CD14-positive monocyte (primary cell): Measurements from ENCODE around the gene POGLUT3. TPM values are rescaled to one million over a fixed set of nuclear protein-coding genes. Genes with fewer than 3 reads are reported as not detected.

ENCODE experiments used
- DNase-seq, 3 donors: peaks; one replicate each; pipeline ENCODE4 v3.0.0-alpha.2; 2011 to 2022
- H2AFZ ChIP-seq: 2 replicates; pipeline ENCODE4 v1.6.0; 2012; ENCODE audit warnings: mild to moderate bottlenecking, low read depth, low read length, inconsistent platforms; ENCODE audit not compliant: insufficient read depth, poor library complexity, severe bottlenecking
- H3K27ac ChIP-seq, 2 donors: 1 replicate in 1 of 2; 2 replicates in 1 of 2; pipeline ENCODE4 v1.5.1; 2012 to 2013; ENCODE audit warnings: low read length in 2 of 2, control low read depth in 1 of 2, inconsistent platforms in 1 of 2, low read depth in 1 of 2, mild to moderate bottlenecking in 1 of 2
- H3K27me3 ChIP-seq, 2 donors: one replicate each; pipeline versions ENCODE4 v1.6.0 to v1.6.1; 2011 to 2013; ENCODE audit warnings: low read length in 2 of 2; ENCODE audit not compliant: control insufficient read depth in 2 of 2, insufficient read depth in 2 of 2
- H3K36me3 ChIP-seq, 2 donors: replicated peaks in 1 of 2; 1 replicate in 1 of 2; 2 replicates in 1 of 2; pipeline versions ENCODE4 v1.5.1 to v1.6.1; 2012 to 2013; ENCODE audit warnings: low read length in 2 of 2, control low read depth in 1 of 2, inconsistent platforms in 1 of 2, mild to moderate bottlenecking in 1 of 2; ENCODE audit not compliant: insufficient read depth in 2 of 2, control insufficient read depth in 1 of 2
- H3K4me1 ChIP-seq, 2 donors: 1 replicate in 1 of 2; 2 replicates in 1 of 2; pipeline versions ENCODE4 v1.5.1 to v1.6.1; 2012 to 2013; ENCODE audit warnings: low read length in 2 of 2, control low read depth in 1 of 2, inconsistent platforms in 1 of 2, mild to moderate bottlenecking in 1 of 2, moderate library complexity in 1 of 2; ENCODE audit not compliant: insufficient read depth in 2 of 2, control insufficient read depth in 1 of 2
- H3K4me2 ChIP-seq: replicated peaks from 2 replicates; pipeline ENCODE3; 2012; ENCODE audit warnings: low read length, moderate library complexity, mild to moderate bottlenecking; ENCODE audit not compliant: poor library complexity, severe bottlenecking; ENCODE audit errors: extremely low read depth
- H3K4me3 ChIP-seq, 3 experiments: fragments of 200-600 bp in 1 of 3; sonication (generic) in 1 of 3; replicated peaks in 1 of 3; 1 replicate in 2 of 3; 2 replicates in 1 of 3; pipeline ENCODE4 v1.5.1; 2011 to 2013; ENCODE audit warnings: low read length in 3 of 3, mild to moderate bottlenecking in 3 of 3, control low read depth in 2 of 3, low read depth in 2 of 3, inconsistent platforms in 1 of 3, moderate library complexity in 1 of 3
- H3K79me2 ChIP-seq: 2 replicates; pipeline ENCODE4 v1.6.0; 2012; ENCODE audit warnings: mild to moderate bottlenecking, control low read depth, inconsistent platforms, low read length, moderate library complexity; ENCODE audit not compliant: insufficient read depth
- H3K9ac ChIP-seq: 2 replicates; pipeline ENCODE4 v1.6.0; 2017; ENCODE audit warnings: low read length, mild to moderate bottlenecking; ENCODE audit not compliant: insufficient read depth, poor library complexity, severe bottlenecking
- H3K9me3 ChIP-seq, 2 donors: replicated peaks in 1 of 2; 1 replicate in 1 of 2; 2 replicates in 1 of 2; pipeline versions ENCODE4 v1.5.1 to v1.6.1; 2012 to 2013; ENCODE audit warnings: low read length in 2 of 2, control low read depth in 1 of 2; ENCODE audit not compliant: control insufficient read depth in 1 of 2, insufficient read depth in 1 of 2
- H4K20me1 ChIP-seq: 2 replicates; pipeline ENCODE4 v1.6.0; 2012; ENCODE audit warnings: mild to moderate bottlenecking, low read length, control low read depth, moderate library complexity; ENCODE audit not compliant: insufficient read depth
- H3K27ac Mint-ChIP-seq, 7 donors: one replicate each; pipeline ENCODE4 v1.8.0; 2020; ENCODE audit warnings: mild to moderate bottlenecking in 7 of 7, mixed read lengths in 7 of 7, moderate library complexity in 6 of 7, inconsistent platforms in 2 of 7
- H3K27me3 Mint-ChIP-seq, 3 donors: one replicate each; pipeline ENCODE4 v1.8.0; 2021 to 2022; ENCODE audit warnings: low read depth in 3 of 3, mild to moderate bottlenecking in 3 of 3, mixed read lengths in 3 of 3, moderate library complexity in 3 of 3, inconsistent platforms in 1 of 3
- H3K36me3 Mint-ChIP-seq, 2 donors: one replicate each; pipeline ENCODE4 v1.8.0; 2020; ENCODE audit warnings: mixed read lengths in 2 of 2, inconsistent platforms in 1 of 2, mild to moderate bottlenecking in 1 of 2
- H3K4me1 Mint-ChIP-seq: one replicate; pipeline ENCODE4 v1.8.0; 2020; ENCODE audit warnings: mild to moderate bottlenecking, mixed read lengths
- H3K4me3 Mint-ChIP-seq, 2 donors: one replicate each; pipeline ENCODE4 v1.8.0; 2020; ENCODE audit warnings: mild to moderate bottlenecking in 2 of 2, mixed read lengths in 2 of 2, moderate library complexity in 1 of 2
- H3K9me3 Mint-ChIP-seq, 7 donors: one replicate each; pipeline ENCODE4 v1.8.0; 2020 to 2022; ENCODE audit warnings: mixed read lengths in 7 of 7, mild to moderate bottlenecking in 6 of 7, moderate library complexity in 6 of 7, inconsistent platforms in 2 of 7
- whole genome bisulfite sequencing: methylation state at CpG from one replicate; pipeline ENCODE4 v1.1.5; 2013; ENCODE audit warnings: missing lambda C conversion rate; ENCODE audit not compliant: insufficient coverage; 5-methylcytosine and 5-hydroxymethylcytosine counted together
- intact Hi-C, 2 donors: fragments of 100-400 bp; cut with micrococcal nuclease; formaldehyde crosslinking; loops; one replicate each; pipeline versions ENCODE4 v1.15.0 to v1.15.1; 2023
- polyA plus RNA-seq, 3 donors: library from polyadenylated mRNA; depleted of rRNA in 1 of 3; unstranded in 2 of 3; stranded (reverse) in 1 of 3; fragments of 300-500 nt in 2 of 3; fragments of >200 nt in 1 of 3; fragmentation: Illumina TruSeq in 2 of 3; gene quantifications; 1 replicate in 2 of 3; 2 replicates in 1 of 3; pipeline ENCODE4 v1.2.3, GENCODE V29; 2012 to 2021
- TF ChIP-seq, protein P1 (sequence below): fragments of 200-600 bp; IDR thresholded peaks from one replicate; pipeline ENCODE4 v1.8.0; 2022; ENCODE audit warnings: antibody characterized with exemption, mild to moderate bottlenecking

POGLUT3 gene
- polyA plus RNA-seq, 3 donors, result 0.64 to 1.2 (median 0.80) TPM

DNA sequence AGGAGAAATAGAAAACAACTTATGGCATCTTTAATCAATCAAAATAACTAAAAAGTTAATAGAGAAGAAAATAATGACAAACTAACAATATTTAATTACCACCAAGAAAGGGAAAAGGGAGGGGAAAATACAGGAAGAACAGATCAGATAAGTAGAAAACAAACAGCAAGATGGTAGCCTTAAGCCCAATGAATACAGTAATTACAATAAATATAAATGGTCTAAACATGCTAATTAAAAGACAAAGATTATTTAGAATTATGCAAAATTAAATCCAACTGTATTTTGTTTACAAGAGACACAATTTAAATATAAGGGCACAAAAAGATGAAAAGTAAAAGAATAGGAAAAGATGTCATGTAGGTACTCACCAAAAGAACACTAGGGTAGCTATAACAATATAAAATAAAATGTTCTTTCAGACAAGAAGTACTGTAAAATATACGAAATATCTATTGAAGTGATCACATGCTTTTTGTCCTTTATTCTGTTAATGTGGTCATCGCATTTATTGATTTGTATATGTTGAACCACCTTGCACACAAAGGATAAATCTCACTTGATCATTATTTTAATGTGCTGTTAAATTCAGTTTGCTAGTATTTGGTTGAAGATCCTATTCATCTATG is 44.9 kb downstream of the POGLUT3 start:
- H3K36me3 Mint-ChIP-seq, result no peaks in the 10 kb centered on the region
- no peak overlapping the region for H3K4me2 ChIP-seq
- H3K79me2 ChIP-seq, result no peaks in the 10 kb centered on the region
- H3K27me3 ChIP-seq, result no peaks in the 10 kb centered on the region
- no peaks in the 10 kb centered on the region for H3K4me1 Mint-ChIP-seq
- H3K9me3 Mint-ChIP-seq, result peaks cover 6 to 37% (median 20%) of the 10 kb centered on the region in 7 donors
- intact Hi-C loops, result no loop called here
- H3K27ac Mint-ChIP-seq, result no peak overlapping the region
- no peak overlapping the region for H3K4me3 Mint-ChIP-seq
- no peaks in the 10 kb centered on the region for H3K4me1 ChIP-seq
- H3K9ac ChIP-seq, result no peak overlapping the region
- no peaks in the 10 kb centered on the region for H4K20me1 ChIP-seq
- WGBS, result no CpG with 5 or more reads among the region's 2 CpGs
- H3K36me3 ChIP-seq, result no peaks in the 10 kb centered on the region
- no peak for DNase-seq
- TF ChIP-seq, protein P1, sequence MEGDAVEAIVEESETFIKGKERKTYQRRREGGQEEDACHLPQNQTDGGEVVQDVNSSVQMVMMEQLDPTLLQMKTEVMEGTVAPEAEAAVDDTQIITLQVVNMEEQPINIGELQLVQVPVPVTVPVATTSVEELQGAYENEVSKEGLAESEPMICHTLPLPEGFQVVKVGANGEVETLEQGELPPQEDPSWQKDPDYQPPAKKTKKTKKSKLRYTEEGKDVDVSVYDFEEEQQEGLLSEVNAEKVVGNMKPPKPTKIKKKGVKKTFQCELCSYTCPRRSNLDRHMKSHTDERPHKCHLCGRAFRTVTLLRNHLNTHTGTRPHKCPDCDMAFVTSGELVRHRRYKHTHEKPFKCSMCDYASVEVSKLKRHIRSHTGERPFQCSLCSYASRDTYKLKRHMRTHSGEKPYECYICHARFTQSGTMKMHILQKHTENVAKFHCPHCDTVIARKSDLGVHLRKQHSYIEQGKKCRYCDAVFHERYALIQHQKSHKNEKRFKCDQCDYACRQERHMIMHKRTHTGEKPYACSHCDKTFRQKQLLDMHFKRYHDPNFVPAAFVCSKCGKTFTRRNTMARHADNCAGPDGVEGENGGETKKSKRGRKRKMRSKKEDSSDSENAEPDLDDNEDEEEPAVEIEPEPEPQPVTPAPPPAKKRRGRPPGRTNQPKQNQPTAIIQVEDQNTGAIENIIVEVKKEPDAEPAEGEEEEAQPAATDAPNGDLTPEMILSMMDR, result no peak
- H2AFZ ChIP-seq, result no peak overlapping the region
- H3K4me3 ChIP-seq, result no peak overlapping the region
- no peak overlapping the region for H3K27ac ChIP-seq
- H3K27me3 Mint-ChIP-seq, result peaks cover 0 to 2% (median 0%) of the 10 kb centered on the region in 3 donors
- H3K9me3 ChIP-seq, result peaks cover 4 to 9% of the 10 kb centered on the region in 2 donors

Other genes with a start within 250 kb of the POGLUT3 start
- gene C11orf65, start 30.9 kb downstream of the POGLUT3 start, polyA plus RNA-seq, result not detected
- under 1 TPM in 2 of 3 donors, not detected in 1; 0.05 to 0.17 TPM for gene EXPH5, start 95.4 kb upstream of the POGLUT3 start, polyA plus RNA-seq
- gene DDX10, start 166.7 kb upstream of the POGLUT3 start, polyA plus RNA-seq, result 1 to 10 TPM; 5.0 to 6.3 (median 5.3) TPM